H1 (cell line): ENCODE results near the gene SAT1. TPM values are rescaled to one million over a fixed set of nuclear protein-coding genes. Genes with fewer than 3 reads are reported as not detected.

Experiments used
- EP300 ChIP-seq, 2 experiments: IDR thresholded peaks; 1 replicate in 1 of 2; 2 replicates in 1 of 2; pipeline ENCODE4 v1.6.1; 2011 to 2012; ENCODE audit warnings: low read depth in 2 of 2, low read length in 2 of 2, mild to moderate bottlenecking in 2 of 2, borderline replicate concordance in 1 of 2, inconsistent platforms in 1 of 2, moderate library complexity in 1 of 2
- SUZ12 ChIP-seq: fragments of 200-600 bp; sonication (generic); IDR thresholded peaks from 2 replicates; pipeline ENCODE4 v1.6.1; 2012; ENCODE audit warnings: mild to moderate bottlenecking, inconsistent platforms, low read length, moderate library complexity, mixed read lengths
- polyA plus RNA-seq, 7 experiments: library from polyadenylated mRNA; depleted of rRNA in 3 of 7; stranded (reverse) in 5 of 7; unstranded in 2 of 7; fragments of >200 nt in 5 of 7; fragments of 200-250 nt in 2 of 7; gene quantifications; 1 replicate in 5 of 7; 2 replicates in 1 of 7; 4 replicates in 1 of 7; pipeline versions ENCODE4 v1.2.1 to v1.2.3, GENCODE V29; 2011 to 2013; ENCODE audit warnings: missing spikeins in 2 of 7, mixed read lengths in 2 of 7
- total RNA-seq: library from RNA; stranded (reverse); fragmentation: NEBNext Ultra II Directional; extraction: Animal tissue kit (Norgen Biotek cat#: 25700); gene quantifications from 2 replicates; pipeline ENCODE4 v1.2.1, GENCODE V29; 2021

The SAT1 gene
- total and polyA plus RNA-seq, 2 of the 8 experiments (the other 6 are each of a cell fraction or from before 2014, with no cell fraction given), result 29.2 to 36.8 TPM

- TF ChIP-seq EP300 (IDR thresholded peaks at IDR 0.05; ENCODE audit: borderline replicate concordance in 1 of 2, low read depth in 2 of 2, low read length in 2 of 2), result no peak
- no peak for TF ChIP-seq SUZ12
Measured at GRCh38 chrX:23765449-23765848, 17.5 kb upstream of the SAT1 start (continued).
